ENCODE results near the gene ALDOC. TPM values are rescaled to one million over a fixed set of nuclear protein-coding genes. Genes with fewer than 3 reads are reported as not detected.

Gene ALDOC
- total and polyA plus RNA-seq, 4 donors = 40.1 to 131 (median 94.8) TPM

- under 1% methylated on average over 39 of the region's 39 CpGs for WGBS
- Histone ChIP-seq H3K4me3 (ENCODE audit: low read depth in 1 of 3, low read length in 3 of 3) (peak overlapping the region; percentile 90 to 99 (median 91)), H3K27me3 (ENCODE audit: control insufficient read depth in 4 of 4, insufficient read depth in 4 of 4, low read length in 3 of 4) (no peaks in the 10 kb centered on the region), H3K9ac (ENCODE audit: low read depth in 1 of 2, low read length in 2 of 2) (peak overlapping the region; percentile 82 to 86), H3K4me1 (ENCODE audit: control insufficient read depth in 4 of 4, insufficient read depth in 4 of 4, low read length in 3 of 4) (peaks cover 10 to 25% (median 20%) of the 10 kb centered on the region in 4 donors), H3K9me3 (ENCODE audit: control insufficient read depth in 4 of 4, low read length in 3 of 4) (no peaks in the 10 kb centered on the region), H3K27ac (ENCODE audit: low read depth in 1 of 2, low read length in 2 of 2) (peak overlapping the region; percentile 72 to 89), H3K36me3 (ENCODE audit: control insufficient read depth in 4 of 4, insufficient read depth in 3 of 4, low read depth in 1 of 4, low read length in 3 of 4) (peaks cover 0 to 4% (median 2%) of the 10 kb centered on the region in 4 donors)
- TF ChIP-seq MAX (IDR thresholded peaks at IDR 0.05) = peak; percentile 43
- TF ChIP-seq REST (IDR thresholded peaks at IDR 0.05) = no peak
- peak; percentile 59 for DNase-seq (ENCODE audit: low spot score)
Observed at GRCh38 chr17:28570716-28571360, 5.9 kb downstream of the ALDOC start.

GRCh38 chr17:28569446-28569845 is 7.2 kb downstream of the ALDOC start:
- Histone ChIP-seq H3K27me3 (ENCODE audit: control insufficient read depth in 4 of 4, insufficient read depth in 4 of 4, low read length in 3 of 4) (no peaks in the 10 kb centered on the region), H3K9ac (ENCODE audit: low read depth in 1 of 2, low read length in 2 of 2) (no peak overlapping the region), H3K27ac (ENCODE audit: low read depth in 1 of 2, low read length in 2 of 2) (no peak overlapping the region), H3K4me1 (ENCODE audit: control insufficient read depth in 4 of 4, insufficient read depth in 4 of 4, low read length in 3 of 4) (peaks cover 7 to 23% (median 15%) of the 10 kb centered on the region in 4 donors), H3K9me3 (ENCODE audit: control insufficient read depth in 4 of 4, low read length in 3 of 4) (no peaks in the 10 kb centered on the region), H3K4me3 (ENCODE audit: low read depth in 1 of 3, low read length in 3 of 3) (no peak overlapping the region), H3K36me3 (ENCODE audit: control insufficient read depth in 4 of 4, insufficient read depth in 3 of 4, low read depth in 1 of 4, low read length in 3 of 4) (peaks cover 0 to 4% (median under 1%) of the 10 kb centered on the region in 4 donors)
- 95% methylated on average over 1 of the region's 1 CpG for WGBS
- TF ChIP-seq SP1 (IDR thresholded peaks at IDR 0.05) (no peak), REST (IDR thresholded peaks at IDR 0.05) (no peak), MAX (IDR thresholded peaks at IDR 0.05) (no peak), HNF4A (conservative IDR thresholded peaks at IDR 0.05) (no peak), NR2F2 (IDR thresholded peaks at IDR 0.05) (no peak), GABPA (IDR thresholded peaks at IDR 0.05 in 1 of 2, conservative IDR thresholded peaks at IDR 0.05 in 1 of 2) (no peak), CTCF (IDR thresholded peaks at IDR 0.05; ENCODE audit: low read depth, low read length, missing input control) (no peak), RAD21 (IDR thresholded peaks at IDR 0.05) (no peak), YY1 (IDR thresholded peaks at IDR 0.05) (no peak), FOXA2 (IDR thresholded peaks at IDR 0.05) (no peak), RXRA (IDR thresholded peaks at IDR 0.05) (no peak), FOXA1 (IDR thresholded peaks at IDR 0.05) (no peak), HNF4G (IDR thresholded peaks at IDR 0.05) (no peak), TAF1 (conservative IDR thresholded peaks at IDR 0.05) (no peak), ATF3 (IDR thresholded peaks at IDR 0.05) (no peak)
- no peak for DNase-seq (ENCODE audit: low spot score)

All from liver (tissue), 9 donors.